ENCODE measurements around the gene FNDC8. TPM values are rescaled to one million over a fixed set of nuclear protein-coding genes. Genes with fewer than 3 reads are reported as not detected.
A peak's percentile ranks its signal among the peaks of the same experiment; 100 is the strongest.
"Not testable (repeated sequence)": the region's sequence is repeated elsewhere in the genome, so short reads cannot be mapped to it uniquely, and the experiment has no call there.

The FNDC8 gene
- total RNA-seq, 2 donors from 2014 or later: not detected

GRCh38 chr17:35172321-35172720, 50.9 kb downstream of the FNDC8 start:
- ATAC-seq (replicated peaks in 1 of 2); H3K27ac Mint-ChIP-seq; H3K36me3 Mint-ChIP-seq (ENCODE audit: insufficient read depth in 2 of 2); H3K27me3 Mint-ChIP-seq (ENCODE audit: low read depth); DNase-seq; H3K9me3 Mint-ChIP-seq: not testable (repeated sequence)
- Mint-ChIP-seq H3K4me1 (ENCODE audit: low read depth) (peaks cover 69% of the 10 kb centered on the region), H3K4me3 (peak overlapping the region in 1 of 2 donors; percentile 22)

- Mint-ChIP-seq H3K4me3 (no peak overlapping the region), H3K4me1 (ENCODE audit: low read depth) (peaks cover 70% of the 10 kb centered on the region), H3K9me3 (peaks cover 2 to 5% of the 10 kb centered on the region in 2 donors), H3K27ac (no peak overlapping the region), H3K36me3 (ENCODE audit: insufficient read depth in 2 of 2) (peaks cover 4 to 6% of the 10 kb centered on the region in 2 donors), H3K27me3 (ENCODE audit: low read depth) (no peaks in the 10 kb centered on the region)
- ATAC-seq (replicated peaks in 1 of 2): no peak
- DNase-seq: no peak
Observed at GRCh38 chr17:35174835-35175334, 53.5 kb downstream of the FNDC8 start.

- peaks cover 76% of the 10 kb centered on the region for H3K4me1 Mint-ChIP-seq (ENCODE audit: low read depth)
- DNase-seq (no peak), ATAC-seq (replicated peaks in 1 of 2) (no peak)
- H3K27me3 Mint-ChIP-seq (ENCODE audit: low read depth): no peaks in the 10 kb centered on the region
- H3K9me3 Mint-ChIP-seq: peaks cover 2 to 5% of the 10 kb centered on the region in 2 donors
- no peak overlapping the region for H3K27ac Mint-ChIP-seq
- H3K36me3 Mint-ChIP-seq (ENCODE audit: insufficient read depth in 2 of 2): peaks cover 4 to 6% of the 10 kb centered on the region in 2 donors
- H3K4me3 Mint-ChIP-seq: no peak overlapping the region
Observed at GRCh38 chr17:35175638-35176415, 54.4 kb downstream of the FNDC8 start.

GRCh38 chr17:35176897-35177296, 55.5 kb downstream of the FNDC8 start:
- H3K9me3 Mint-ChIP-seq: peaks cover 2 to 5% of the 10 kb centered on the region in 2 donors
- H3K36me3 Mint-ChIP-seq (ENCODE audit: insufficient read depth in 2 of 2): peaks cover 4 to 6% of the 10 kb centered on the region in 2 donors
- ATAC-seq (replicated peaks in 1 of 2): no peak
- no peaks in the 10 kb centered on the region for H3K27me3 Mint-ChIP-seq (ENCODE audit: low read depth)
- peaks cover 67% of the 10 kb centered on the region for H3K4me1 Mint-ChIP-seq (ENCODE audit: low read depth)
- DNase-seq: no peak
- peak overlapping the region; percentile 99 for H3K27ac Mint-ChIP-seq
- H3K4me3 Mint-ChIP-seq: no peak overlapping the region

GRCh38 chr17:35179379-35179778, 58.0 kb downstream of the FNDC8 start:
- DNase-seq; H3K9me3 Mint-ChIP-seq; ATAC-seq (replicated peaks in 1 of 2); H3K27me3 Mint-ChIP-seq (ENCODE audit: low read depth); H3K27ac Mint-ChIP-seq; H3K4me3 Mint-ChIP-seq; H3K36me3 Mint-ChIP-seq (ENCODE audit: insufficient read depth in 2 of 2): not testable (repeated sequence)
- H3K4me1 Mint-ChIP-seq (ENCODE audit: low read depth): peaks cover 68% of the 10 kb centered on the region

Other genes with a start within 250 kb of the FNDC8 start
- gene CCT6B, start 160.2 kb upstream of the FNDC8 start, total RNA-seq: 1 to 10 TPM; 2.8 to 3.4 TPM
- gene ZNF830, start 160.1 kb upstream of the FNDC8 start, total RNA-seq: 10 to 100 TPM; 27.7 to 28.0 TPM
- 10 to 100 TPM; 39.1 to 44.0 TPM for gene LIG3, start 141.1 kb upstream of the FNDC8 start, total RNA-seq
- 10 to 100 TPM; 47.7 to 50.0 TPM for gene RFFL, start 57.9 kb upstream of the FNDC8 start, total RNA-seq
- 10 to 100 TPM; 35.3 to 44.5 TPM for gene RAD51D, start 1.8 kb upstream of the FNDC8 start, total RNA-seq
- 10 to 100 TPM; 24.3 to 31.4 TPM for gene NLE1, start 20.7 kb downstream of the FNDC8 start, total RNA-seq
- gene UNC45B, start 26.2 kb downstream of the FNDC8 start, total RNA-seq: under 1 TPM; 0.05 to 0.07 TPM
- not detected for gene SLC35G3, start 72.8 kb downstream of the FNDC8 start, total RNA-seq
- gene SLFN5, start 121.5 kb downstream of the FNDC8 start, total RNA-seq: 10 to 100 TPM; 53.8 to 70.3 TPM